HCT116 (cell line): Measurements from ENCODE around the gene ASIP. TPM values are rescaled to one million over a fixed set of nuclear protein-coding genes. Genes with fewer than 3 reads are reported as not detected.

ENCODE experiments used
- ATAC-seq: fragments of 200-7000 bp; cut with Tn5 transposase; 2 replicates; pipeline ENCODE4 v1.9.1; 2020; ENCODE audit warnings: mild to moderate bottlenecking, moderate library complexity
- BruUV-seq: library from RNA; stranded (reverse); fragments of 400-500 nt; replicated peaks from 2 replicates; lab custom pipeline; 2021; lab: Mats Ljungman, UMichigan
- CTCF ChIA-PET: fragments of 300-600 bp; sonication (Branson Sonifier 250); formaldehyde crosslinking; loops from one replicate; lab custom pipeline; 2021; ENCODE audit warnings: antibody characterized with exemption; lab: Charles Lee
- POLR2A ChIA-PET: fragments of 300-600, 350-600 bp; sonication (Branson Sonifier 250); formaldehyde crosslinking; loops from one replicate; lab custom pipeline; 2021; ENCODE audit warnings: antibody characterized with exemption; lab: Charles Lee
- RAD21 ChIA-PET, 2 experiments: fragments of 300-600 bp; sonication (Branson Sonifier 250); formaldehyde crosslinking; loops; one replicate each; lab custom pipeline; 2023; ENCODE audit warnings: low total read pairs in 2 of 2; ENCODE audit not compliant: uncharacterized antibody in 2 of 2, unreplicated experiment in 2 of 2, low non-redundant PET in 1 of 2; lab: Charles Lee
- DNase-seq: peaks from one replicate; pipeline ENCODE4 v3.0.0-alpha.2; 2010; ENCODE audit warnings: low read depth, low spot score
- H2AFZ ChIP-seq: fragments of 200-600 bp; shearing (Covaris generic), sonication (generic); 2 replicates; pipeline ENCODE4 v1.6.1; 2017; ENCODE audit warnings: low read depth, mixed run types, mixed read lengths, antibody characterized with exemption, low read length; ENCODE audit not compliant: poor library complexity, severe bottlenecking
- H3K27ac ChIP-seq: 2 replicates; pipeline ENCODE4 v1.5.1; 2012; ENCODE audit warnings: low read depth, low read length
- H3K27me3 ChIP-seq: fragments of 200-600 bp; sonication (generic); 2 replicates; pipeline ENCODE4 v1.6.1; 2016; ENCODE audit warnings: mixed run types, low read length, mixed read lengths; ENCODE audit not compliant: insufficient read depth
- H3K36me3 ChIP-seq, 2 experiments: fragments of 200-500 bp in 1 of 2; fragments of 200-600 bp in 1 of 2; sonication (Bioruptor generic) in 1 of 2; sonication (generic) in 1 of 2; 2 replicates each; pipeline versions ENCODE4 v1.5.1 to v1.6.1; 2014 to 2016; ENCODE audit warnings: low read length in 2 of 2, inconsistent platforms in 1 of 2, mixed read lengths in 1 of 2, mixed run types in 1 of 2; ENCODE audit not compliant: insufficient read depth in 2 of 2, control insufficient read depth in 1 of 2
- H3K4me1 ChIP-seq, 2 experiments: fragments of 200-600 bp in 1 of 2; sonication (generic) in 1 of 2; 2 replicates each; pipeline versions ENCODE4 v1.5.1 to v1.6.1; 2012 to 2017; ENCODE audit warnings: low read length in 2 of 2, inconsistent platforms in 1 of 2, mild to moderate bottlenecking in 1 of 2, mixed read lengths in 1 of 2, mixed run types in 1 of 2, moderate library complexity in 1 of 2; ENCODE audit not compliant: insufficient read depth in 2 of 2, control insufficient read depth in 1 of 2
- H3K4me2 ChIP-seq: fragments of 200-600 bp; sonication (generic); 2 replicates; pipeline ENCODE4 v1.6.1; 2017; ENCODE audit warnings: mixed run types, low read length, mixed read lengths
- H3K4me3 ChIP-seq, 2 experiments: fragments of 200-600 bp in 1 of 2; sonication (generic) in 1 of 2; replicated peaks in 1 of 2; 2 replicates each; pipeline ENCODE4 v1.5.1; 2011 to 2016; ENCODE audit warnings: low read length in 2 of 2, control low read depth in 1 of 2, low read depth in 1 of 2, mild to moderate bottlenecking in 1 of 2, mixed read lengths in 1 of 2, mixed run types in 1 of 2
- H3K79me2 ChIP-seq: fragments of 200-600 bp; sonication (generic); 2 replicates; pipeline ENCODE4 v1.6.1; 2017; ENCODE audit warnings: mild to moderate bottlenecking, mixed run types, low read length, moderate library complexity, mixed read lengths; ENCODE audit not compliant: insufficient read depth
- H3K9ac ChIP-seq: fragments of 200-600 bp; sonication (generic); 2 replicates; pipeline ENCODE4 v1.6.1; 2016; ENCODE audit warnings: low read length, mixed read lengths
- H3K9me2 ChIP-seq: fragments of 200-600 bp; sonication (generic), shearing (Covaris generic); 2 replicates; pipeline ENCODE4 v1.6.1; 2017; ENCODE audit warnings: mixed run types, mild to moderate bottlenecking, moderate library complexity; ENCODE audit not compliant: insufficient read depth
- H3K9me3 ChIP-seq, 2 experiments: fragments of 200-500 bp in 1 of 2; fragments of 200-600 bp in 1 of 2; sonication (Bioruptor generic) in 1 of 2; sonication (generic) in 1 of 2; 2 replicates each; pipeline ENCODE4 v1.6.1; 2014 to 2017; ENCODE audit warnings: low read length in 2 of 2, mixed read lengths in 2 of 2, inconsistent platforms in 1 of 2, low read depth in 1 of 2, mild to moderate bottlenecking in 1 of 2, mixed run types in 1 of 2, moderate library complexity in 1 of 2; ENCODE audit not compliant: control insufficient read depth in 1 of 2, insufficient read depth in 1 of 2
- H4K20me1 ChIP-seq: fragments of 200-600 bp; sonication (generic), shearing (Covaris generic); 2 replicates; pipeline ENCODE4 v1.6.1; 2017; ENCODE audit warnings: mixed run types, mild to moderate bottlenecking, moderate library complexity; ENCODE audit not compliant: insufficient read depth
- CEBPB ChIP-seq: IDR thresholded peaks from 2 replicates; pipeline ENCODE4 v1.6.1; 2012; ENCODE audit warnings: low read depth
- ELF1 ChIP-seq: IDR thresholded peaks from 2 replicates; pipeline ENCODE4 v1.6.1; 2012; ENCODE audit warnings: low read depth, borderline replicate concordance
- EZH2 ChIP-seq: fragments of 200-600 bp; sonication (generic); IDR thresholded peaks from 2 replicates; pipeline ENCODE4 v1.6.1; 2017; ENCODE audit warnings: antibody characterized with exemption, mixed run types
- EZH2phosphoT487 ChIP-seq: fragments of 200-600 bp; IDR thresholded peaks from 2 replicates; pipeline ENCODE4 v1.6.1; 2018; ENCODE audit warnings: antibody characterized with exemption, borderline replicate concordance
- POLR2A ChIP-seq: IDR thresholded peaks from 2 replicates; pipeline ENCODE4 v1.7.0; 2011; ENCODE audit warnings: borderline replicate concordance; ENCODE audit not compliant: insufficient read depth, insufficient read length; ENCODE audit errors: extremely low read depth
- POLR2AphosphoS5 ChIP-seq: IDR thresholded peaks from 2 replicates; pipeline ENCODE4 v1.6.1; 2011; ENCODE audit warnings: mild to moderate bottlenecking, low read depth, low read length, moderate library complexity
- TCF7L2 ChIP-seq: IDR thresholded peaks from 2 replicates; pipeline ENCODE4 v1.7.0; 2011; ENCODE audit warnings: borderline replicate concordance, inconsistent platforms; ENCODE audit not compliant: insufficient read depth, insufficient read length; ENCODE audit errors: extremely low read depth
- YY1 ChIP-seq: IDR thresholded peaks from 2 replicates; pipeline ENCODE4 v1.6.1; 2011; ENCODE audit warnings: low read length, low read depth, moderate library complexity, mild to moderate bottlenecking; ENCODE audit not compliant: insufficient replicate concordance; ENCODE audit errors: extremely low read depth
- ZFX ChIP-seq: fragments of 450-650 bp; IDR thresholded peaks from 2 replicates; pipeline ENCODE4 v1.6.1; 2017
- intact Hi-C: fragments of 100-400 bp; cut with micrococcal nuclease; formaldehyde crosslinking; loops from 2 replicates; pipeline ENCODE4 v1.10.0; 2022
- total RNA-seq: library from RNA; stranded (reverse); gene quantifications from one replicate; pipeline ENCODE4 v1.2.1, GENCODE V29; 2021; ENCODE audit not compliant: unreplicated experiment
- TF ChIP-seq, protein P1 (sequence below): IDR thresholded peaks from 2 replicates; pipeline ENCODE4 v1.6.1; 2012; ENCODE audit warnings: low read depth
- TF ChIP-seq, protein P2 (sequence below): IDR thresholded peaks from 2 replicates; pipeline ENCODE4 v1.6.1; 2012
- TF ChIP-seq, protein P3 (sequence below), 3 experiments: fragments of 200-600 bp in 1 of 3; sonication (generic) in 1 of 3; IDR thresholded peaks in 2 of 3; conservative IDR thresholded peaks in 1 of 3; 2 replicates each; pipeline ENCODE4 v1.5.1; 2012 to 2017; ENCODE audit warnings: low read depth in 2 of 3, low read length in 2 of 3, antibody characterized with exemption in 1 of 3, borderline replicate concordance in 1 of 3, control low read depth in 1 of 3, mild to moderate bottlenecking in 1 of 3, mixed read lengths in 1 of 3, mixed run types in 1 of 3, moderate library complexity in 1 of 3; ENCODE audit not compliant: insufficient read depth in 1 of 3

Gene ASIP
- total RNA-seq, 1 experiment from 2014 or later: not detected

GRCh38 chr20:34312024-34312460, 70.8 kb downstream of the ASIP start:
- ChIA-PET POLR2A (interaction anchor here (0.8 to 2.1 kb wide), 5 partner anchors 10 to 205 kb away, joined by 3 to 8 read pairs (median 7); partner anchors contain the start of genes AHCY and DYNLRB1), CTCF (interaction anchor here (0.7 to 4.1 kb wide), 38 partner anchors 9 to 458 kb away, joined by 3 to 127 read pairs (median 5); partner anchors contain the start of genes AHCY, DYNLRB1 and ITCH)
- Histone ChIP-seq H3K4me3 (peak overlapping the region in 1 of 2 experiments; percentile 36; a peak in 1 of 4 replicates), H3K9me2 (no peaks in the 10 kb centered on the region), H3K27me3 (no peaks in the 10 kb centered on the region), H3K27ac (no peak overlapping the region), H3K9me3 (no peaks in the 10 kb centered on the region), H4K20me1 (no peaks in the 10 kb centered on the region), H3K4me2 (peak overlapping the region; percentile 58)
- peak; percentile 2 for ATAC-seq
- BruUV-seq: no TSS peak
- no peak for DNase-seq
- TF ChIP-seq EZH2 (no peak), POLR2A (no peak), POLR2AphosphoS5 (no peak), ZFX (no peak), EZH2phosphoT487 (no peak), TCF7L2 (no peak), ELF1 (no peak), YY1 (no peak), CEBPB (no peak)
- TF ChIP-seq, protein P1, sequence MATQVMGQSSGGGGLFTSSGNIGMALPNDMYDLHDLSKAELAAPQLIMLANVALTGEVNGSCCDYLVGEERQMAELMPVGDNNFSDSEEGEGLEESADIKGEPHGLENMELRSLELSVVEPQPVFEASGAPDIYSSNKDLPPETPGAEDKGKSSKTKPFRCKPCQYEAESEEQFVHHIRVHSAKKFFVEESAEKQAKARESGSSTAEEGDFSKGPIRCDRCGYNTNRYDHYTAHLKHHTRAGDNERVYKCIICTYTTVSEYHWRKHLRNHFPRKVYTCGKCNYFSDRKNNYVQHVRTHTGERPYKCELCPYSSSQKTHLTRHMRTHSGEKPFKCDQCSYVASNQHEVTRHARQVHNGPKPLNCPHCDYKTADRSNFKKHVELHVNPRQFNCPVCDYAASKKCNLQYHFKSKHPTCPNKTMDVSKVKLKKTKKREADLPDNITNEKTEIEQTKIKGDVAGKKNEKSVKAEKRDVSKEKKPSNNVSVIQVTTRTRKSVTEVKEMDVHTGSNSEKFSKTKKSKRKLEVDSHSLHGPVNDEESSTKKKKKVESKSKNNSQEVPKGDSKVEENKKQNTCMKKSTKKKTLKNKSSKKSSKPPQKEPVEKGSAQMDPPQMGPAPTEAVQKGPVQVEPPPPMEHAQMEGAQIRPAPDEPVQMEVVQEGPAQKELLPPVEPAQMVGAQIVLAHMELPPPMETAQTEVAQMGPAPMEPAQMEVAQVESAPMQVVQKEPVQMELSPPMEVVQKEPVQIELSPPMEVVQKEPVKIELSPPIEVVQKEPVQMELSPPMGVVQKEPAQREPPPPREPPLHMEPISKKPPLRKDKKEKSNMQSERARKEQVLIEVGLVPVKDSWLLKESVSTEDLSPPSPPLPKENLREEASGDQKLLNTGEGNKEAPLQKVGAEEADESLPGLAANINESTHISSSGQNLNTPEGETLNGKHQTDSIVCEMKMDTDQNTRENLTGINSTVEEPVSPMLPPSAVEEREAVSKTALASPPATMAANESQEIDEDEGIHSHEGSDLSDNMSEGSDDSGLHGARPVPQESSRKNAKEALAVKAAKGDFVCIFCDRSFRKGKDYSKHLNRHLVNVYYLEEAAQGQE: no peak
- TF ChIP-seq, protein P2, sequence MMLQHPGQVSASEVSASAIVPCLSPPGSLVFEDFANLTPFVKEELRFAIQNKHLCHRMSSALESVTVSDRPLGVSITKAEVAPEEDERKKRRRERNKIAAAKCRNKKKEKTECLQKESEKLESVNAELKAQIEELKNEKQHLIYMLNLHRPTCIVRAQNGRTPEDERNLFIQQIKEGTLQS: no peak
- TF ChIP-seq, protein P3, sequence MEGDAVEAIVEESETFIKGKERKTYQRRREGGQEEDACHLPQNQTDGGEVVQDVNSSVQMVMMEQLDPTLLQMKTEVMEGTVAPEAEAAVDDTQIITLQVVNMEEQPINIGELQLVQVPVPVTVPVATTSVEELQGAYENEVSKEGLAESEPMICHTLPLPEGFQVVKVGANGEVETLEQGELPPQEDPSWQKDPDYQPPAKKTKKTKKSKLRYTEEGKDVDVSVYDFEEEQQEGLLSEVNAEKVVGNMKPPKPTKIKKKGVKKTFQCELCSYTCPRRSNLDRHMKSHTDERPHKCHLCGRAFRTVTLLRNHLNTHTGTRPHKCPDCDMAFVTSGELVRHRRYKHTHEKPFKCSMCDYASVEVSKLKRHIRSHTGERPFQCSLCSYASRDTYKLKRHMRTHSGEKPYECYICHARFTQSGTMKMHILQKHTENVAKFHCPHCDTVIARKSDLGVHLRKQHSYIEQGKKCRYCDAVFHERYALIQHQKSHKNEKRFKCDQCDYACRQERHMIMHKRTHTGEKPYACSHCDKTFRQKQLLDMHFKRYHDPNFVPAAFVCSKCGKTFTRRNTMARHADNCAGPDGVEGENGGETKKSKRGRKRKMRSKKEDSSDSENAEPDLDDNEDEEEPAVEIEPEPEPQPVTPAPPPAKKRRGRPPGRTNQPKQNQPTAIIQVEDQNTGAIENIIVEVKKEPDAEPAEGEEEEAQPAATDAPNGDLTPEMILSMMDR (IDR thresholded peaks at IDR 0.05 in 2 of 3, conservative IDR thresholded peaks at IDR 0.05 in 1 of 3; ENCODE audit: borderline replicate concordance in 1 of 3, insufficient read depth in 1 of 3, low read depth in 2 of 3, low read length in 2 of 3): no peak
- TF ChIP-seq, all 23 proteins: peak for 0
- H3K79me2 ChIP-seq: no peaks in the 10 kb centered on the region
- intact Hi-C loops: loop anchor here (1.0 to 5.0 kb wide), 4 partner anchors 51 to 395 kb away; partner anchors contain the start of gene ITCH
- H3K36me3 ChIP-seq: no peaks in the 10 kb centered on the region
- no peak overlapping the region for H3K9ac ChIP-seq
- peak overlapping the region; percentile 42 for H2AFZ ChIP-seq
- peaks cover 39 to 68% of the 10 kb centered on the region in 2 experiments for H3K4me1 ChIP-seq
- RAD21 ChIA-PET: interaction anchor here (0.6 to 3.3 kb wide), 19 partner anchors 28 to 458 kb away, joined by 3 to 25 read pairs (median 5); partner anchors contain the start of genes DYNLRB1 (in 1 of the 2) and ITCH (in 1 of the 2)
